H1 (cell line): ENCODE measurements around the gene PEAK3. TPM values are rescaled to one million over a fixed set of nuclear protein-coding genes. Genes with fewer than 3 reads are reported as not detected.

Source experiments
- CTCF ChIA-PET: fragments of 300-600 bp; sonication (Branson Sonifier 250); formaldehyde crosslinking; loops from one replicate; lab custom pipeline; 2021; ENCODE audit not compliant: partially characterized antibody; lab: Charles Lee
- POLR2A ChIA-PET: fragments of 300-600 bp; sonication (Branson Sonifier 250); formaldehyde crosslinking; loops from one replicate; lab custom pipeline; 2021; ENCODE audit warnings: inconsistent platforms; ENCODE audit not compliant: partially characterized antibody; lab: Charles Lee
- DNase-seq, 2 experiments: peaks; one replicate each; pipeline versions ENCODE4 v3.0.0 to v3.0.0-alpha.2; 2010 to 2022; ENCODE audit warnings: low spot score in 2 of 2, low read depth in 1 of 2, mixed read lengths in 1 of 2
- FAIRE-seq: peaks from 2 replicates; lab custom pipeline; 2011; peaks lifted over from hg19 to GRCh38; lab: Jason Lieb, UNC
- H2AFZ ChIP-seq: 2 replicates; pipeline ENCODE4 v1.8.1; 2012; ENCODE audit warnings: low read length, inconsistent platforms
- H2AK5ac ChIP-seq: 2 replicates; pipeline ENCODE4 v1.6.1; 2013; ENCODE audit warnings: low read depth, low read length
- H2BK120ac ChIP-seq: replicated peaks from 2 replicates; pipeline ENCODE3; 2013; ENCODE audit warnings: low read depth, low read length, inconsistent platforms
- H2BK12ac ChIP-seq: 2 replicates; pipeline ENCODE4 v1.6.1; 2013; ENCODE audit warnings: low read depth, low read length
- H2BK15ac ChIP-seq: 2 replicates; pipeline ENCODE4 v1.6.1; 2013; ENCODE audit warnings: low read length
- H2BK20ac ChIP-seq: 2 replicates; pipeline ENCODE4 v1.6.1; 2013; ENCODE audit warnings: low read length
- H2BK5ac ChIP-seq: 2 replicates; pipeline ENCODE4 v1.6.1; 2013; ENCODE audit warnings: low read depth, low read length
- H3K14ac ChIP-seq: 2 replicates; pipeline ENCODE4 v1.6.1; 2013; ENCODE audit warnings: inconsistent platforms; ENCODE audit not compliant: insufficient read length
- H3K18ac ChIP-seq: 2 replicates; pipeline ENCODE4 v1.6.1; 2013; ENCODE audit warnings: low read length; ENCODE audit errors: extremely low read depth
- H3K23ac ChIP-seq: 2 replicates; pipeline ENCODE4 v1.6.1; 2013; ENCODE audit warnings: inconsistent platforms; ENCODE audit not compliant: insufficient read length
- H3K23me2 ChIP-seq: 2 replicates; pipeline ENCODE4 v1.6.1; 2013; ENCODE audit warnings: low read depth, low read length
- H3K27ac ChIP-seq: 2 replicates; pipeline ENCODE4 v1.6.1; 2011; ENCODE audit warnings: low read depth, low read length, inconsistent platforms
- H3K27me3 ChIP-seq, 4 experiments: replicated peaks in 1 of 4; 1 replicate in 1 of 4; 2 replicates in 3 of 4; pipeline versions ENCODE4 v1.6.1 to v1.8.1; 2011 to 2013; ENCODE audit warnings: low read length in 3 of 4, mild to moderate bottlenecking in 3 of 4, inconsistent platforms in 2 of 4, mixed read lengths in 2 of 4, moderate library complexity in 1 of 4; ENCODE audit not compliant: control insufficient read depth in 3 of 4, insufficient read depth in 3 of 4; ENCODE audit errors: extremely low read depth in 1 of 4
- H3K36me3 ChIP-seq, 4 experiments: 2 replicates each; pipeline versions ENCODE4 v1.6.1 to v1.8.1; 2011 to 2013; ENCODE audit warnings: mild to moderate bottlenecking in 4 of 4, low read length in 3 of 4, moderate library complexity in 2 of 4, control low read depth in 1 of 4, inconsistent platforms in 1 of 4; ENCODE audit not compliant: insufficient read depth in 4 of 4, control insufficient read depth in 2 of 4
- H3K4ac ChIP-seq: replicated peaks from 2 replicates; pipeline ENCODE3; 2013; ENCODE audit warnings: low read length, low read depth, mixed read lengths, inconsistent platforms; ENCODE audit not compliant: insufficient read length
- H3K4me1 ChIP-seq, 4 experiments: replicated peaks in 1 of 4; 1 replicate in 1 of 4; 2 replicates in 3 of 4; pipeline versions ENCODE4 v1.6.1 to v1.8.1; 2011 to 2013; ENCODE audit warnings: low read length in 3 of 4, inconsistent platforms in 2 of 4, mixed read lengths in 1 of 4; ENCODE audit not compliant: insufficient read depth in 4 of 4, control insufficient read depth in 3 of 4
- H3K4me2 ChIP-seq, 2 experiments: 2 replicates each; pipeline versions ENCODE4 v1.6.1 to v1.8.1; 2011 to 2013; ENCODE audit warnings: low read depth in 2 of 2, low read length in 2 of 2, control low read depth in 1 of 2, inconsistent platforms in 1 of 2, mild to moderate bottlenecking in 1 of 2; ENCODE audit not compliant: insufficient read depth in 1 of 2
- H3K4me3 ChIP-seq, 4 experiments: fragments of 200-600, 300-600 bp in 1 of 4; sonication (generic), shearing (Covaris generic), sonication (Bioruptor Twin) in 1 of 4; 2 replicates each; pipeline versions ENCODE4 v1.5.1 to v1.8.1; 2011 to 2016; ENCODE audit warnings: low read length in 4 of 4, low read depth in 3 of 4, control low read depth in 2 of 4, inconsistent platforms in 2 of 4, mild to moderate bottlenecking in 2 of 4, mixed read lengths in 1 of 4, moderate library complexity in 1 of 4; ENCODE audit not compliant: insufficient read depth in 2 of 4; ENCODE audit errors: extremely low read depth in 1 of 4
- H3K56ac ChIP-seq: replicated peaks from 2 replicates; pipeline ENCODE3; 2013; ENCODE audit warnings: low read depth, mild to moderate bottlenecking, mixed read lengths, low read length, inconsistent platforms; ENCODE audit not compliant: insufficient read length
- H3K79me1 ChIP-seq: 2 replicates; pipeline ENCODE4 v1.6.1; 2013; ENCODE audit warnings: low read depth, low read length, control low read depth
- H3K79me2 ChIP-seq, 2 experiments: 2 replicates each; pipeline versions ENCODE4 v1.6.1 to v1.8.1; 2012 to 2013; ENCODE audit warnings: low read length in 2 of 2, mild to moderate bottlenecking in 2 of 2, inconsistent platforms in 1 of 2; ENCODE audit not compliant: insufficient read depth in 2 of 2, control insufficient read depth in 1 of 2
- H3K9ac ChIP-seq, 4 experiments: replicated peaks in 1 of 4; 1 replicate in 1 of 4; 2 replicates in 3 of 4; pipeline versions ENCODE4 v1.6.1 to v1.8.1; 2011 to 2013; ENCODE audit warnings: low read depth in 3 of 4, low read length in 3 of 4, control low read depth in 2 of 4, mild to moderate bottlenecking in 2 of 4, moderate library complexity in 2 of 4, inconsistent platforms in 1 of 4; ENCODE audit errors: extremely low read depth in 1 of 4
- H3K9me3 ChIP-seq, 2 experiments: 2 replicates each; pipeline versions ENCODE4 v1.6.1 to v1.8.1; 2012 to 2013; ENCODE audit warnings: mild to moderate bottlenecking in 2 of 2, moderate library complexity in 2 of 2, control low read depth in 1 of 2, inconsistent platforms in 1 of 2, low read depth in 1 of 2, low read length in 1 of 2, mixed read lengths in 1 of 2; ENCODE audit not compliant: insufficient read depth in 2 of 2
- H4K20me1 ChIP-seq, 2 experiments: replicated peaks in 1 of 2; 2 replicates each; pipeline versions ENCODE3 to v1.8.1; 2011 to 2013; ENCODE audit warnings: inconsistent platforms in 2 of 2, low read length in 2 of 2, mild to moderate bottlenecking in 1 of 2; ENCODE audit not compliant: insufficient read depth in 2 of 2, control insufficient read depth in 1 of 2
- H4K5ac ChIP-seq: 2 replicates; pipeline ENCODE4 v1.6.1; 2013; ENCODE audit warnings: low read length, low read depth, mixed read lengths, inconsistent platforms; ENCODE audit not compliant: insufficient read length
- H4K8ac ChIP-seq: 2 replicates; pipeline ENCODE4 v1.8.0; 2013; ENCODE audit warnings: mild to moderate bottlenecking, moderate library complexity, low read length, inconsistent platforms; ENCODE audit not compliant: insufficient read depth; ENCODE audit errors: extremely low read depth
- H4K91ac ChIP-seq: replicated peaks from 2 replicates; pipeline ENCODE3; 2013; ENCODE audit warnings: low read length, mixed read lengths, inconsistent platforms; ENCODE audit not compliant: insufficient read length
- CBX8 ChIP-seq: fragments of 300-800, 300-1000 bp; sonication (generic); IDR thresholded peaks from 2 replicates; pipeline ENCODE4 v1.7.1; 2016; ENCODE audit warnings: low read depth, low read length, borderline replicate concordance
- CHD2 ChIP-seq: IDR thresholded peaks from 2 replicates; pipeline ENCODE4 v1.6.1; 2012; ENCODE audit warnings: low read length, improper control_type of control experiment
- EP300 ChIP-seq, 2 experiments: IDR thresholded peaks; 1 replicate in 1 of 2; 2 replicates in 1 of 2; pipeline ENCODE4 v1.6.1; 2011 to 2012; ENCODE audit warnings: low read depth in 2 of 2, low read length in 2 of 2, mild to moderate bottlenecking in 2 of 2, borderline replicate concordance in 1 of 2, inconsistent platforms in 1 of 2, moderate library complexity in 1 of 2
- FOSL1 ChIP-seq: IDR thresholded peaks from 2 replicates; pipeline ENCODE4 v1.6.1; 2011; ENCODE audit warnings: mild to moderate bottlenecking, low read depth, low read length, moderate library complexity; ENCODE audit not compliant: insufficient read depth
- RBBP5 ChIP-seq: IDR thresholded peaks from 2 replicates; pipeline ENCODE4 v1.7.1; 2012; ENCODE audit warnings: low read depth, mild to moderate bottlenecking, inconsistent platforms, low read length, moderate library complexity, borderline replicate concordance
- SP2 ChIP-seq: IDR thresholded peaks from 2 replicates; pipeline ENCODE4 v1.6.1; 2012; ENCODE audit warnings: mild to moderate bottlenecking, low read length, inconsistent platforms
- TAF1 ChIP-seq: IDR thresholded peaks from 2 replicates; pipeline ENCODE4 v1.6.1; 2011; ENCODE audit warnings: mild to moderate bottlenecking, low read depth, low read length
- WGBS, 2 experiments: shearing (Covaris generic) in 1 of 2; methylation state at CpG; one replicate each; pipeline versions ENCODE4 v1.1.6 to v1.1.7; 2013 to 2015; ENCODE audit warnings: low lambda C conversion rate in 2 of 2, mixed read lengths in 2 of 2, inconsistent platforms in 1 of 2, low coverage in 1 of 2, missing lambda C conversion rate in 1 of 2; ENCODE audit not compliant: insufficient replicate concordance in 2 of 2, insufficient coverage in 1 of 2, insufficient read length in 1 of 2; ENCODE audit errors: extremely low coverage in 1 of 2, missing lambda C conversion rate in 1 of 2; 5-methylcytosine and 5-hydroxymethylcytosine counted together
- polyA plus RNA-seq, 7 experiments: library from polyadenylated mRNA; depleted of rRNA in 3 of 7; stranded (reverse) in 5 of 7; unstranded in 2 of 7; fragments of >200 nt in 5 of 7; fragments of 200-250 nt in 2 of 7; gene quantifications; 1 replicate in 5 of 7; 2 replicates in 1 of 7; 4 replicates in 1 of 7; pipeline versions ENCODE4 v1.2.1 to v1.2.3, GENCODE V29; 2011 to 2013; ENCODE audit warnings: missing spikeins in 2 of 7, mixed read lengths in 2 of 7
- total RNA-seq: library from RNA; stranded (reverse); fragmentation: NEBNext Ultra II Directional; extraction: Animal tissue kit (Norgen Biotek cat#: 25700); gene quantifications from 2 replicates; pipeline ENCODE4 v1.2.1, GENCODE V29; 2021

The PEAK3 gene
- total and polyA plus RNA-seq, 2 of the 8 experiments (the other 6 are each of a cell fraction or from before 2014, with no cell fraction given): not detected

GRCh38 chr19:2224754-2225349, 57.1 kb downstream of the PEAK3 start:
- no peaks in the 10 kb centered on the region for H3K4me1 ChIP-seq
- WGBS, 2 experiments: 98% methylated on average over 10 of the region's 13 CpGs; no CpG with 5 or more reads in 1 of the 2 experiments
- peaks cover 0 to 12% of the 10 kb centered on the region in 2 experiments for H4K20me1 ChIP-seq
- H4K91ac ChIP-seq: no peak overlapping the region
- TF ChIP-seq RBBP5 (no peak), EP300 (IDR thresholded peaks at IDR 0.05; ENCODE audit: borderline replicate concordance in 1 of 2, low read depth in 2 of 2, low read length in 2 of 2) (no peak), CBX8 (no peak), CHD2 (no peak), SP2 (no peak), TAF1 (no peak), FOSL1 (no peak)
- H4K8ac ChIP-seq: no peak overlapping the region; the same call in 1 of the 2 replicates
- no peak overlapping the region for H3K4me2 ChIP-seq
- no peak overlapping the region for H3K4me3 ChIP-seq
- no peak overlapping the region for H2BK120ac ChIP-seq
- H3K23ac ChIP-seq: no peak overlapping the region
- no peaks in the 10 kb centered on the region for H3K79me1 ChIP-seq
- no peak overlapping the region for H2BK15ac ChIP-seq
- POLR2A ChIA-PET: interaction anchor here (0.5 to 1.4 kb wide), 3 partner anchors 9 to 309 kb away, joined by 3 to 4 read pairs (median 3); no protein-coding TSS in a partner anchor
- H2AFZ ChIP-seq: no peak overlapping the region
- no peak overlapping the region for H2BK12ac ChIP-seq
- H3K9me3 ChIP-seq: no peaks in the 10 kb centered on the region
- no peaks in the 10 kb centered on the region for H3K23me2 ChIP-seq
- no peak overlapping the region for H3K9ac ChIP-seq
- CTCF ChIA-PET: interaction anchor here (1.2 to 2.0 kb wide), 2 partner anchors 11 to 28 kb away, joined by 6 to 7 read pairs; no protein-coding TSS in a partner anchor
- H3K56ac ChIP-seq: no peak overlapping the region
- H2BK5ac ChIP-seq: peak overlapping the region; percentile 61
- no peak overlapping the region for H3K4ac ChIP-seq
- no peaks in the 10 kb centered on the region for H3K79me2 ChIP-seq
- FAIRE-seq: no peak
- H3K27ac ChIP-seq: peak overlapping the region; percentile 29; the same call in 1 of the 2 replicates
- no peak overlapping the region for H4K5ac ChIP-seq
- DNase-seq: no peak
- H3K27me3 ChIP-seq: no peaks in the 10 kb centered on the region
- no peak overlapping the region for H3K14ac ChIP-seq
- peaks cover 4 to 54% (median 15%) of the 10 kb centered on the region in 4 experiments for H3K36me3 ChIP-seq
- H3K18ac ChIP-seq: no peak overlapping the region
- H2BK20ac ChIP-seq: no peak overlapping the region
- no peak overlapping the region for H2AK5ac ChIP-seq
